GM04504 (cell line): ENCODE data around the gene RIC8A.

Experiments
- DNase-seq: peaks from one replicate; pipeline ENCODE4 v3.0.0-alpha.2; 2012; ENCODE audit warnings: low read depth

RIC8A gene

GRCh38 chr11:204587-205109 lies 2.9 kb upstream of the RIC8A start:
- no peak for DNase-seq

- no peak for DNase-seq
Observed at GRCh38 chr11:205221-206001, 2.1 kb upstream of the RIC8A start.

GRCh38 chr11:206002-206384 lies 1.5 kb upstream of the RIC8A start:
- no peak for DNase-seq

GRCh38 chr11:206526-207207 lies 841 bp upstream of the RIC8A start:
- DNase-seq = no peak

GRCh38 chr11:207863-208180 lies 314 bp downstream of the RIC8A start:
- DNase-seq = no peak

GRCh38 chr11:208181-208916 lies 841 bp downstream of the RIC8A start:
- no peak for DNase-seq

GRCh38 chr11:208917-209260 lies 1.4 kb downstream of the RIC8A start:
- no peak for DNase-seq

- DNase-seq = no peak
Observed at GRCh38 chr11:209275-210121, 2.0 kb downstream of the RIC8A start.

GRCh38 chr11:210122-210802 lies 2.8 kb downstream of the RIC8A start:
- peak; percentile 60 for DNase-seq

GRCh38 chr11:210803-211180 lies 3.3 kb downstream of the RIC8A start:
- DNase-seq = no peak

- DNase-seq = no peak
Observed at GRCh38 chr11:211295-211694, 3.8 kb downstream of the RIC8A start.

GRCh38 chr11:211741-212140 lies 4.2 kb downstream of the RIC8A start:
- no peak for DNase-seq

- no peak for DNase-seq
Observed at GRCh38 chr11:212150-213100, 4.9 kb downstream of the RIC8A start.

- no peak for DNase-seq
Observed at GRCh38 chr11:213111-213510, 5.6 kb downstream of the RIC8A start.

GRCh38 chr11:214083-214482 lies 6.6 kb downstream of the RIC8A start:
- DNase-seq = no peak

- DNase-seq = no peak
Observed at GRCh38 chr11:215581-216037, 8.1 kb downstream of the RIC8A start.

- DNase-seq = no peak
Observed at GRCh38 chr11:216081-216974, 8.8 kb downstream of the RIC8A start.

- DNase-seq = no peak
Observed at GRCh38 chr11:217704-218103, 10.2 kb downstream of the RIC8A start.
